Activated CD8-positive, alpha-beta memory T cell treated with anti-CD3 and anti-CD28 coated beads, Interleukin-2, amount 50 U/mL, for 1 hour (primary cell): ENCODE measurements around the gene DNAJA4.

Experiments
- DNase-seq: peaks from one replicate; pipeline ENCODE4 v3.0.0-alpha.2; 2020; ENCODE audit errors: extremely low read depth

DNAJA4 gene

GRCh38 chr15:78315686-78316282, 51.4 kb downstream of the DNAJA4 start:
- DNase-seq, result no peak

- DNase-seq, result no peak
Measured at GRCh38 chr15:78316283-78317083, 52.1 kb downstream of the DNAJA4 start.

- no peak for DNase-seq
Measured at GRCh38 chr15:78317145-78317836, 52.9 kb downstream of the DNAJA4 start.

- DNase-seq, result no peak
Measured at GRCh38 chr15:78319588-78319987, 55.2 kb downstream of the DNAJA4 start.

GRCh38 chr15:78320183-78320582, 55.8 kb downstream of the DNAJA4 start:
- DNase-seq, result no peak

- no peak for DNase-seq
Measured at GRCh38 chr15:78321041-78321570, 56.7 kb downstream of the DNAJA4 start.

- DNase-seq, result no peak
Measured at GRCh38 chr15:78321786-78322185, 57.4 kb downstream of the DNAJA4 start.

- no peak for DNase-seq
Measured at GRCh38 chr15:78322243-78322642, 57.9 kb downstream of the DNAJA4 start.

GRCh38 chr15:78322724-78323521, 58.6 kb downstream of the DNAJA4 start:
- no peak for DNase-seq

GRCh38 chr15:78323693-78324092, 59.3 kb downstream of the DNAJA4 start:
- no peak for DNase-seq

GRCh38 chr15:78324144-78324543, 59.8 kb downstream of the DNAJA4 start:
- DNase-seq, result no peak

- no peak for DNase-seq
Measured at GRCh38 chr15:78325092-78325843, 60.9 kb downstream of the DNAJA4 start.

- DNase-seq, result no peak
Measured at GRCh38 chr15:78327466-78327865, 63.1 kb downstream of the DNAJA4 start.

- DNase-seq, result no peak
Measured at GRCh38 chr15:78329625-78330024, 65.3 kb downstream of the DNAJA4 start.
